Measurements from ENCODE around the gene NRXN2.
"Not testable (repeated sequence)": the region's sequence is repeated elsewhere in the genome, so short reads cannot be mapped to it uniquely, and the experiment has no call there.

The NRXN2 gene

DNA sequence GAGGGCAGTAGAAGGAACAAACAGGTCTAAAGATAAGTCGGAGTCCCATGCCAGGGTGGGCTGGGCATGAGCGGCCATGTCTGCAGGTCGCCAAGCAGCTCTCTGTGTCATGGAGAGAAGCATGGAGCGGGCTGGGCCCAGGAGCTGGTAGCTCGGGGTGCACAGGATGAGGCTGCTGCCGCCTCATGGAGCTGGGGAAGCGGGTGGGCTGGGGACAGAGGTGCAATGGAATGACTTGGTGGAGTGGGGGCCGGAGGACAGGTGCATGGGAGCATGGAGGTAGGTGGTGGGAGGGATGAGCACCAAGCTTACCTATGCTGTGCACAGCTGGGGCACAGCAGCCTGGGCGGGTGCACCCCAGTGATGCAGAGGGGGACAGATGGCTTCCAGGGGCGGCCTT lies 3.6 kb downstream of the NRXN2 start:
- no peak for DNase-seq

DNA sequence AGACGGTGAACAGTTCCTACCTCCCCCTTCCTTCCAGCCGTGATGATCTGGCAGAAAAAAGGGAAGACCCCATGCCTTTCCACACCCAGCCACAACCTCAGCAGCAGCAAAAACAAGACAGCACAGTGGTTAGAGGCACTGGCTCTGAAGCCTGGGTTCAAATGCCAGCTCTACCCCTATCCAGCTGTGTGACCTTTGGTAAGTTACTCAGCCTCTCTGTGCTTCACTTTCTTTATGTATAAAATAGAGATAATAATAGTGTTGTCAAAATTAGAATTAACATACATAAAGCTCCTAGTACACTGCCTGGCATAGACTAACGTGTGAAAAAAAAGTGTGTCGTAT lies 4.2 kb downstream of the NRXN2 start:
- no peak for DNase-seq

DNA sequence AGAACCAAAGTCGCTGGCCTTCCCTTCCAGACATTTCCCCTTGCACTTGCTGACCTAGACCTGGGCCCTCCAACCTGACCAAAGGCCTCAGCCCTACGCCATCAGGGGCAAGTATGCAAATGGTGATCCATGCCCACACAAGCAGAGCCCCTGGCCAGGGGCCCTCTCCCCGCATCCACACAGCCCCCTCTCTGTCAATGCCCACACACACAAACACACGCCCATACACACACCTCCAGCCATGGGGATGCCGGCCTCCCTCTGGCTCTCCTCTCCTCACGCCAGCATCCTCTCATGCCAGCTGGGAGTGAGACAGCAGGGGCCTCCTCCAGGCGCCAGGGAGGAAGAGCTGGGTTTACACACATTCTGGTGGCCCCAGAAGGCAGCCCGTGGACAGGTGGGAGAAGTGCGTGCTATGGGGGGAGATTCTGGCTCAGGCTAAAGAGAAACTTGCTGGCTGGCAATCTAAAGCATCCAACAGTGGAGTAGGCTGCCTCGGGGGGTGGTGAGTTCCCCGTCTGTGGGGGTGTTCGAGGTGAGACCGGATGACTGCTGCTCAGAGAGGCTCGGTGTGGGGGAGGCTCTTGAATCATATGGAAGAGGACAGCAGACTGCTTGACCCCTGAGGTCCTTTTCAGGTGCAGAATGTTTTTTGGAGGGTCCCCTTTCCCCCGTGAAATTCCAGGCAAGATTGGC lies 4.8 kb downstream of the NRXN2 start:
- DNase-seq, result no peak

DNA sequence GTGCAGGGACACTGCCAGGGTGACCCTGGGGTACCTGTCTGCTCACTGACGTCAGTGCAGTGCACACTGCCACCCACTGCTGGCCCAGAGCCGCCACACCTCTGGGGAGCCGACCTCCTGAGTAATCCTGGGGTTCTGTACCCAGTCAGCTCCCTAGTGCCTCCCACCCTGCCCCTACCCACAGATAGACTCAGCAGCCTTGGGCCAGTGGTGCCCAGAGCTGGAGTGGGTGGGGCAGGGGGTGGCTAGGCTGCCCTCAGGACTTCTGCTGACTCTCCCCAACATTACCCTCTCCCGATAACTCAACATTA lies 5.8 kb downstream of the NRXN2 start:
- no peak for DNase-seq

DNA sequence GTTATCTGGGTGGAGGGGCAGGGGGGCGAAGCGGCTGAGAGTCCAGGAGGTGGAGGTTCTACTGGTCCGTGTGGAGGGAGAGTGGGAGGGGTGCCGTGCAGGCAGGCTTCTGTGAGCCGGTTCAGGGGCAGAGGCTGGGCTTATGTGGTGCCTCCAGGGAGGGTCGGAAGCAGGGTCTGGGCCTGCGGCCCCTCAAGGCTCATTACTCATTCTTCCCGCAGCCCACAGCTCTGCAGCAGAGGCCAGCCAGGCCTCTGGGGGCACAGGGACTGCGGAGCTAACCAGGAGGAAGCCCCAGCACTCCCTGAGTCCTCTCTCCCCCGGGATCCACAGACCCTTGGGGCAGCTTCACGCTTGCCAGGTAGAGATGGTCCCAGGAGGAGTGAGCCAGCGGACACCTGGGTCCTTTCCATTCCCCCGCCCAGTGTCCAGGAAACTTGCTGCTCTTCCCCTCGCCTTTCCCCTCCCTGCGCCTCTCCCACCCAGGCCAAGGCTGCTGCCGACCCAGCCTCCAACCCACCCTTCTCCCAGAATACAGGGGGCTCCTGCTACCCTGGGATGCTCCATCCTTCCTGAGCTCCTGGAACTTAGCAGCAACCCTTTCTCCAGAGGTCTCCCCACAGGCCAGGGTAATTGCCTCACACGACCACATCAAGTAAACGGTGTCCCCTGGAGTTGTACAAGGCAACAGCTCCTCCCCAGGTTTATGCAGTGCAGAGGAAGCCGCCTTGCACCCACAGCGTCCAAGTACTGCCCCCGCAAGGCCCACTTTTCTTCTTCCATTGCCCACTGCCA lies 6.3 kb downstream of the NRXN2 start:
- no peak for DNase-seq

DNA sequence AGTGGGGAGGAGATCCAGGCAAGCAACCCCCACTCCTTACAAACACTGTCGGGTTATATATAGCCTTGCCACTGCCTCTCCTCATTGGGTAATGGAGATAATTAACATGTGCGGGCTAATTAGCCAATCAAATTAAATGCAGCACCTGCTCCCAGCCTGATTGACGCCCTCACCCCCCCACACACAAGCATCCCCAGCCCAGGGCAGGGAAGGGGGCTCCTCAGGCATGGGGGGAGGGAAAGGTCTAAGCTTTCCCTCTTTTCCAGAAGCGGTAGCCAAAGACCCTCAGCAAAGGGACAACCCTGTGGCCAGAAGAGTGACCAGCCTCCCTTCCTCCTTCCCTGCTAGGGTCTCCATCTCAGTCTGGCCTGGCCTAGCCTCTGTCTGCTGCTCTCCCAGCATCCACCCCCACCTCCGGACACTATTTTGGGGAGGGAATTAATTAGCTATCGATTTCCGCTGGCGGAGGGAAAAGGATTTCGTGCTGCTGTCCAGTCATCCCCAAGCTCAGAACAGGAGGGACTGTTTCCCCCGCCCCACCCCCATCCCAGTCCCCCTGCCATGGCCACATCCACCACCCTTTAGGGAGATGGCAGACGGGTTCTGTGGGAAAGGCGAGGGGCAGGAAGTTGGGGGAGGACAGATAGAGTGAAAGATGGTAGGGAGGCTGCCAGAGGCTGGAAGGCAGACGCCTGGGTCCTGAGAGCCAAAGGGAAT lies 7.1 kb downstream of the NRXN2 start:
- DNase-seq, result no peak

DNA sequence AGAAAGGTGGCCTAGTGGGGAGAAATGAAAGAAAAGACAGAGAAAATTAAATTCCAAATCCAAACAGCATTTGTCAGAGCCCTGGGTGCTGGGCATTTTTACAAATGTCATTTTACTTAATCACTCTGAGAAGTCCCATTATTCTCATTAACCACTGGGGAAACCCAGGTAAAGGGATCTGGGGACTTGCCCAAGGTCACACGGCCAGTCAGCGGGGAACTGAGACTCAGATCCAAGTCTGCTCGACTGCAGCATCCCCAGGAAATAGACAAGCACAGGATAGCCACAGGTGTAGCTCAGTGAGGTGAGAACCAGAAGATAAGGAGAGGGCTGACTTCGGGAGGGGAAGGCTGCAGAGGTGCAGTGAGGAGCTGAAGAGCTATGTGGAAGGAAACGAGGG lies 7.9 kb downstream of the NRXN2 start:
- no peak for DNase-seq

DNA sequence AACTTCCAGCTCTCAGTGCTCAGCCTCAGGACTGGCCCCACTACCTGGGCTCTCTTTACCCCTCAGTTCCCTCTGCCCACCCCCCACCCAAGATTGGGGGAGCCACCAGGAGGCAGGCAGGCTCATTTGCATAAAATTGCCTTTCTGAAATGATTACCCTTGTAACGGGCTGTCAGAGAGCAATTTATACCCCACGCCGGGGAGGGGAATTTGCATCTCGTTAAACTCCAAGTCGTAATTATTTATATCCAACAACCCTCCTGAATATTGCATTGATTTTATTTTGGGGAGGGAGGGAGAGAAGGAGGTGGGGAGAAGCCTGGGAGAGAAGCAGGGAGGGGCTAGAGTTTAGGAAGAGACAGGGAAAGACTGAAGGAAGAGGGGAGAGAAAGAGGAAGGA lies 8.3 kb downstream of the NRXN2 start:
- no peak for DNase-seq

DNA sequence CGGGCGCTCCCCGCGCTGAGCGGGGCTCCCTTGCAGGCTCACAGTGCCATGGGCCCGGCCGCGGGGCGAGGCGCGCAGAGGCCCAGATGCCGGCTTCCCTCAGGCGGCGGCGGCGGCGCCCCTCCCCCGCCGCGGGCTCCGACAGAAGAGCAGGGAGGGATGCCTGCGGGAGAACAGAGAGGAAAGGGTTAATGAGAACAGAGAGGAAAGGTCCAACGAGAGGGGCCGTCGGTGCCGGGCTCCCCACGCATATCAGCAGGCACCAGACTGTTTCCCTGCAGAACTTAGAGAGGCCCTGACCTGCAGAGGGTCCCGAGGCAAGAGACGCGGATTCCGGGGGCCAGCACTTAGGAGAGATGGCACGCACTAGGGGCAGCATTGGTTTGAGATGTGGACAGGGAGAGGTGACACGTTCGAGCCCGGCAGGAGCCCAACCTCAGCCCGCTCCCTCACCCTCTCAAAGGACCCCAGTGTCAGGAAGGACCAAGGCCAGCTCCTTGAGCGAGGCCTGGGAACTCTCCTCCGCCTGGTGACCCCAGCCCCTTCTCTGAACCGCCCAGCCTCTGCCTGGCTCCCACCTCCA lies 9.1 kb downstream of the NRXN2 start:
- DNase-seq, result no peak

DNA sequence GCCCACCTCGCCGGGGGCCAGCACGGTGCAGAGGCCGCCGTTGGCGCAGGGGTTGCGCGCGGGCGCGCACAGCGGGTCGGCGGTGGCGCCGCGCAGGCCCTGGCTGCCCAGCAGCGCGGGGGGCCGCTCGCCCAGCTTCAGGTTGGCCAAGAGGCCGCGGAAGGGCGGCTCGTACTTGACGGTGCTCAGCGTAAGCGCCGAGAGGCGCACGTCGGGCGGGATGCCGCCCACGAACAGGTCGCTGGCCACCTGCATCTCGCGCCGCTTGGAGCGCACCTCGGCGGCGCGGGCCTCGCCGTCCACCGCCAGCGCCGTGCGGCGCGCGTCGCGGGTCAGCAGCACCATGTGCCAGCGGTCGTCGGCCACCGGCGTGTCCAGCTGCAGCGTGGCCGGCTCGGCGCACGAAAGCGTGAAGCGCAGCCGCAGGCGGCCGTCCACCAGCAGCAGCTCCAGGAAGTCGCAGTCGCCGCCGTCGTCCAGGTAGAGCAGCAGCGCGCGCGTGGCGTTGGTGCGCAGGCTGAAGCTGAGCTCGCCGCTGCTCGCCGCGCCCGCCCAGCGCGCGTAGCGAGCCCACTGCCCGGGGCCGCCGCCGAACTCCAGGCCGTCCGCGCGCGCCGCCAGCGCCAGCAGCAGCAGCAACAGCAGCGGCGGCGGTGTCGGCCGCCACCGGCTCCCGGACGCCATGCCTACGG lies 9.8 kb downstream of the NRXN2 start:
- DNase-seq, result no peak

DNA sequence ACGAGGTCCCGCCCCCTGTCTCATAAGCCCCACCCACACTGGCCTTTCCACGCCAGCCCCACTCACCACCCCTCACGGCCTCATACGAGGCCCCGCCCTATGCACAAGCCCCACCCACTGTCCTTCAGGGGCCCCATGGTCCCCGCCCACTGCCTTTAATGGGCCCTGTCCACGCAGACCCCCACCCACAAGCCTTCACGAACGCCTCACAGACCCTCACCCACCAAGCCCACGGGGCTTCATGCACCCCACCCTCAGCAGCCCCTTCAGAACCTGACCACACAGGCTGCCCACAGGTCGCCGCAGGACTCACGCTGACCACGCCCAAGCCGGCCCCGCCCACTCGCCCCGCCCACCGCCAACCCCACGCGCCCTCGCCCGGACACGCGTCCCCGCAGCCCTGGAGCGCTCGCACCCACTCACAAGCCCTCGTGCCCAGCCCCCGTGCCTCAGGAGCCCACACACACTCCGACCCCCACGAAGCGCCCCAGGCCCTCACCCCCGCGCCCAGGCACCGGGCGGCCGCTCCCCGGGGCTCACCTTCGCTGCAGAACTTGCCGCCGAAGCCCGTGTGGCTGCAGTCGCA lies 10.5 kb downstream of the NRXN2 start:
- DNase-seq, result no peak

DNA sequence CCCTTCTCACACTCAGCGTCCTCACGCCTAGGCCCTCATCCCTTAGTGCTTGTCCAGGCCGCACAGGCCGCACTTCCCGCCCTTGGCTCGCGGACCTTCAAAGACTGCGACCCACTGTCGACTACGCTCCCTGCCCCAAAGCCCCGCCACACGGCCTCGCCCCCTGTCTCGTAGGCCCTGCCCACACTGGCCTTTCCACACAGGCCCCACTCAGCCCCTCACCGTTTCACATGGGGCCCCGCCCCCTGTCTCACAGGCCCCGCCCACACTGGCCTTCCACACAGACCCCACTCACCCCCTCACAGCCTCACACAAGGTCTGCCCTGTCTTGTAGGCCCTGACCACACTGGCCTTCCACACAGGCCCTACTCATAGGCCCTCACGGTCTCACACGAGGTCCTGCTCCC lies 11.0 kb downstream of the NRXN2 start:
- no peak for DNase-seq

DNA sequence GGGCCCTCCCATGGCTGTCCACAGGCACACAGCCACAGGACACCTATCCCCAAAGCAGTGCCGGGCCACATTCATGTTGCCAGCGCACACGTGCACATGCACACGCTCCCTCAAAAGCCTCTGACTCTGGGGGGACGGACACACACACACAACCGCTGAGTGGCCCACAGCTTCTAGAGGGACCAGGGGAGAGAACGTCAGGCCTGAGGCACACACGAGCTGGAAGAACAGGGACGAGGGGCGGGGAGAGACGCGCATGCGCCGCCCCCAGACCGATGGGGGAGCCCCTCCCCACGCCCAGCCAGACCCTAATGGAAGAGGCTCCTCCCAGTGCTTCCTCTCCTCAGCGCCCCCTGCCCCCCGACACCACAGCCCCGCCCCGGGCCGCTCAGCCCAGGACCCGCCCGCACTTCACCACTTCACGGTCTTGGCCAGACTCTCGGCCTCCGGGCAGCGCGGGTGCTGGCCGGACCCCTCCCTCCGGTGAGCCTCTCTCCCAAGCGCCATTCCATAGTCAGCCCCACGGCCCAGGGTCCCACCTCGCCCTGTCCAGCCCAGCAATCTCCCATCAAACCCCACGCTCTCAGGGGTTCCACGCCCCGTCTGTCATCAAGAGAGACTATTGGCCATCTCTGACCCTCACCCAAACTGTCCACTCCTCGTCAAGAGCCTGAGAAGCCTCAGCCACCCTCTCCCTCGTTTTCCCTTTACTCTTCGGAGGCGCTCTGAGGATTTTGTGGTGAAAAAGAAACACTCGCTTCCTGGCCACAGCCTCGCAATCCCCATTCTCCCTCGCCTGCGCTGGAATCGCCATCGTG lies 11.7 kb downstream of the NRXN2 start:
- DNase-seq, result no peak

DNA sequence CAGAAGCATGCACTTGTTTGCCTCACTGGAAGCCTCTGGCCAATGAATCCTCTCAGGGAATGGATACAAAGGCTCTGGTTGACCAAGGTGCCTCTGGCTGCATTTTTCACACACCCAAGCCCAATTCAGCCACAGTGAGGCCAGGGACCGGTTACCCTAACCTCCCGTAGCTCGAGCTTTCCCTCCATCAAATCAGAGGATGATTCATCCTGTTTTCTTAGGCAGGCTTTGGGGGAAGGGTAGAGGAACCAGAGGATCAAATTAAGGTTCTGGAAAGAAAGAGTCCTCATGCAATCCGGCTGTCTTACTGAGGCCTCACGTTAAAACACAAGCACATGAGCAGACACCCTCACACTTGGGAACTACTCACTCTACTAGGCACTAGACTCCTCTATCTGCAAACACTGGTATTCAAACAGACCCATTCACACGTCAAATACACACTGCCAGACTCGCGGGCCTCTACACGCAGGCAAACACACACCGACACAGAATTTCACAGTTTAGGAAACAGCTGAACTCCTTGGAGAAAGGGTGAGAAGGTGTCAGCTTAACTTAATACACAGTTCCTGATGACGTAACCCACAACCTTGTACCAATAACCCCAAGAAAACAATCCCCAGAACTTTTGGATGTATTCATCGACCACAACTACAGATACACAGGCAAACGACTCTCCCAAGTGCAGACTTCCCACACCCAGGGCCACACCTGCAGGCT lies 12.4 kb downstream of the NRXN2 start:
- DNase-seq, result no peak

DNA sequence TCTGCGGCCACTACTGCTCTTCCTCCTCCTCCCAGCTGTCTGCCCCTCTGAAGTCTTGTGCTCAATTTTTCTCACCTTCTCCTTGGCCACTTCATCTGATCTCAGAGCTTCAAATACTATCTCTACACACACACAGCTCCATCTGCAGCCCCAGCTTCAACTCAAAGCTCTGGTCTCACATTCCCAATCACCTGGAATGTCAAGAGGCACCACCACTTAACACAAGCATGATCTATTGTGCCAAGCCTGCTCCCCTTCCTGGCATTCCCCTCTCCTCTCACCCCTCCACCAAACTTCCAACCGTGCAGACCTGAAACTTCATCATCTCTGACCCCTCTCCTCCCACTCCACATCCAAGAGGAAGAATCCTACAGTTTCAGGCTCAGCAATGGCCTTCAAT lies 17.5 kb downstream of the NRXN2 start:
- DNase-seq, result no peak

DNA sequence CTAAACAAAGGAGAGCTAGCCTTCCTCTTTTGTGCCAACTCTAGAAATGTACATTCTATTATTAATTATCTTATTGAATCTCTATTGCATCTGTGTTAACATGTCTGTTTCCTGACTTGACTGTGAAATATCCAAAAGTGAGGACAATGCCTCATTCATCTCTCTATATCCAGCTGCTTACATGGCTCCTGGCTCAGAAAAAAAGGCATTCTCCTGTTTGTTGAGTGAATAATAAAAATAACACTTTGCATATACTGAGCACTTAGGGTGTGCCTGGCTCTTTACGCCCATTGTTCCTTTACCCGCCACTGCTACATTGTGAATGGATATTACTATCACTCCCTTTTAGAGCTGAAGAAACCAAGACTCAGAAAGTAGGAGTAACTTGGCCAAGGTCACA lies 19.9 kb downstream of the NRXN2 start:
- no peak for DNase-seq

DNA sequence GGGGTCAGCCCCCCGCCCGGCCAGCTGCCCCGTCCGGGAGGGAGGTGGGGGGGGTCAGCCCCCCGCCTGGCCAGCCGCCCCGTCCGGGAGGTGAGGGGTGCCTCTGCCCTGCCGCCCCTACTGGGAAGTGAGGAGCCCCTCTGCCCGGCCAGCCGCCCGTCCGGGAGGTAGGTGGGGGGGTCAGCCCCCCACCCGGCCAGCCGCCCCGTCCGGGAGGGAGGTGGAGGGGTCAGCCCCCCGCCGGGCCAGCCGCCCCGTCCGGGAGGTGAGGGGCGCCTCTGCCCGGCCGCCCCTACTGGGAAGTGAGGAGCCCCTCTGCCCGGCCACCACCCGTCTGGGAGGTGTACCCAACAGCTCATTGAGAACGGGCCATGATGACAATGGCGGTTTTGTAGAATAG lies 21.0 kb downstream of the NRXN2 start:
- DNase-seq, result not testable (repeated sequence)

DNA sequence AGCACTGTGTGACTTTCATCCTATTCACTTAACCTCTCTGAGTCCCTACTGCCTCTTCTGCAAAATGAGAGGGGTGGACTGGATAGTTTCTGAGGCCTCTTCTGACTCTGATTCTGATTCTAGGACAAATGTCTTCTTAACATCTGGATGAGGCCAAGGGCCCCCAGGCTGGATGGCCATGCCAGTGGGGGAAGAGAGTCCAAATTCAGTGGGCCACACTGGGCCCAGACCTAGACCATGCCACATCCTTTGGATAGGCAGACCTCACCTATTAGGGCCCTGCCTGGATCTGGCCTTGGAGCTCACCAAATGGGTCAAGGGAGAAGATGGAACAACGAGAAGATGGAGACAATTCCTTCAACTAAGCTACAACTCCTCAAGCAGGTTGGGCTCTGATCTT lies 24.6 kb downstream of the NRXN2 start:
- no peak for DNase-seq

DNA sequence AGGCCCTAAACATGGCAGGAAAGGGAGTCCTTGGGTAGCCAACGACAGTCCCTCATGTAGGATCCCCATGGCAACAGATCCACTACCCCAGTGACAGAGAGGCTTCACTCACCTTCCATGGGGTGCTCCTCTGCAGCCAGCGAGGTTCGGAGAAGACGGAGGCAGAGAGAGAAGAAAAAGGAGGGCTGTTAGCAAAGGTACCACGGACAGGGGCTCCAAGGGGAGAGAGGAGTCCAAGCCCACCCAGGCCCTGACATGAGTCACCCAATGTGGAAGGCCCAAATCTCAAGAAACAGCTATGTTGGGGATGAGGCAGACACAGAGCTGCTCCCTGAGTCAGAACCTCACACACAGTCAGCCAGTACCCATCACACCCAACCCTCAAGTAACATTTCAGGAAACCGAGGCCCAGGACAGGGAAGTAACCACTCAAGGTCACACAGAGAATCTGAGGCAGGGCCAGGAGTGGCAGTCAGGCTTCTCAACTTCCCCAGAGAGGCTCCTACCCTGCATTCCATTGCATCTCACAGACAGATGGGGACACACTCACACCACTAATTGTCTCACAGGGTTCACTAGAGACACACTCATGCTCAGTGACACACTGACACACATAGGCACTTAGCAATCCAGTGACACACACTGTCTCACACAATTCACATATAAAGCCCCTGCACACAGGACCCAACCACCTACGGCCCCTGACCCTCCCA lies 25.2 kb downstream of the NRXN2 start:
- DNase-seq, result no peak

DNA sequence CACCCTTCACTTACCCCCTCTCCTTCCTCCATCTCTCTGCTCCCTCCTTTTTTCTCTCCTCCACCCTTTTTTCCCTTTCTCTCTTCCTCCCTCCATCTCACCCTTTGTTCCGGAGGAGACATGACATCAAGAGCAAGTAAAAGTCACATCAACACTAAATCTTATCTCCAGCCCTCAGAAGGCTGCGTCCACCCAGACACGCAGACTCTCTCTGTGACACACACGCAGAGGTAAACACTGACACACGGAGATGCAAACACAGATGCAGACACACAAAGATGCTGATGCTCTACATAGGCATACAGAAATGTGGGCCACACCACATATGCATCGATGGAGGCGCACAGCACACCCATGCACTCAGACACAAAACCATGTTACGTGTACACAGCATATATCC lies 27.0 kb downstream of the NRXN2 start:
- DNase-seq, result no peak

DNA sequence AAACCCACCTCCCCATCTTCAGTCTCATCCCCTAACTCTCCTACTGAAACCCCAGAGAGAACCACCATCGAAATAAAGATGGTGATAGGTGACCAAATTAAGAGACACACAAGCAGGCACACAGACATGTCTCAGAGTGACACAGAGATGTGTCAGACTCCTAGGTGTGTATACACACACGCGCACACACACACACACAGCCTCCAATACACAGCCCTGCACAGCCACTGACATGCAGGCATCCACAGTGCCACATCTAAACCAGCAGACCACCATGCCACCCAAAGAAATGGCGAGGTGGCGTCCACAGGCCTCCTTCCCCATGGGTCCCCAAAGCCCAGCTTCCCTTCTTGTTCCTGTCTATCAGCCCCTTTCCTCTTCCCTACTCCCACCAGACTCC lies 27.4 kb downstream of the NRXN2 start:
- no peak for DNase-seq
